Stimulated activated memory B cell treated with anti-CD40 and anti-IgM and Interleukin-4, amounts not matched to agents 10 μg/mL and 1 μg/mL and 100 μg/mL, for 72 hours (primary cell): ENCODE results near the gene ARFIP1.

Source experiments
- ATAC-seq: fragments of 150-1000 bp; cut with Tn5 transposase; 2 replicates; pipeline ENCODE4 v1.10.0; 2021
- H3K27ac Mint-ChIP-seq: one replicate; pipeline ENCODE4 v1.8.0; 2022; ENCODE audit warnings: mild to moderate bottlenecking, mixed read lengths
- H3K27me3 Mint-ChIP-seq: one replicate; pipeline ENCODE4 v1.8.0; 2022; ENCODE audit warnings: mixed read lengths
- H3K36me3 Mint-ChIP-seq: one replicate; pipeline ENCODE4 v1.8.0; 2022; ENCODE audit warnings: mixed read lengths
- H3K4me1 Mint-ChIP-seq: one replicate; pipeline ENCODE4 v1.8.0; 2022; ENCODE audit warnings: mixed read lengths
- H3K4me3 Mint-ChIP-seq: one replicate; pipeline ENCODE4 v1.8.0; 2022; ENCODE audit warnings: mild to moderate bottlenecking, moderate library complexity, mixed read lengths
- H3K9me3 Mint-ChIP-seq: one replicate; pipeline ENCODE4 v1.8.0; 2022; ENCODE audit warnings: mixed read lengths

ARFIP1 gene

DNA sequence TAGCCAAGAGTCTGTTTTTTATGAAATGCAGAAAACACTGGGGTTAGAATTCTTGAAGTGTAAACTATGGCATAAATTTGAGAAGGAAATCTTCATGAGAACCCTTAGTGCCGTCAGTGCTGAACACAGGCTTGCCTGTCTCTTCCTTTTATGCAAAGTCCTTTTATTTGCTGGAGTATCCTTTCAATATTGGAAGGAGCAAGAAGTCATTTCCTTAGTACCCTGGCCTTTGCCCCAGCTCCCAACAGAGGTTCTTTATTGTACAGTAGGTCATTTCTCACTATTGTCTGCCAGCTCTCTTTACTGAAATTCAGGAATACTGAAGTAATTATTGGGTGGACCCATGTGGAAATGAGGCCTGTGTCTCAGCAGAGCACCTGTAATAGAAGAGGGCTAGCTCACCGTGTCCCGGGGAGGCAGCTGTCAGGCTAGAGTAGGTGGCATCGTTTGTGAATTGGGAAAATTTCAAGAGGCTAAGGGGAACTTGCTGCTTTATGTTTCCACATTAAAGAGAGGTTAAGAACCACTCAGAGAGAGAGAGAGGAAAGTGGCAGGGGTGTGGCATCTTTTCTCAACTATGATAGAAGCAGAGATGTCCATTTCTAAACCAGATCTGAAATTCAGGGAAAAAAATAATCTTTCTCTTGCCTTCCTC is 165.0 kb downstream of the ARFIP1 start:
- H3K27me3 Mint-ChIP-seq, result peaks cover 19% of the 10 kb centered on the region
- no peaks in the 10 kb centered on the region for H3K9me3 Mint-ChIP-seq
- no peaks in the 10 kb centered on the region for H3K4me1 Mint-ChIP-seq
- H3K36me3 Mint-ChIP-seq, result peaks cover 10% of the 10 kb centered on the region
- no peak for ATAC-seq
- H3K4me3 Mint-ChIP-seq, result no peak overlapping the region
- H3K27ac Mint-ChIP-seq, result no peak overlapping the region

DNA sequence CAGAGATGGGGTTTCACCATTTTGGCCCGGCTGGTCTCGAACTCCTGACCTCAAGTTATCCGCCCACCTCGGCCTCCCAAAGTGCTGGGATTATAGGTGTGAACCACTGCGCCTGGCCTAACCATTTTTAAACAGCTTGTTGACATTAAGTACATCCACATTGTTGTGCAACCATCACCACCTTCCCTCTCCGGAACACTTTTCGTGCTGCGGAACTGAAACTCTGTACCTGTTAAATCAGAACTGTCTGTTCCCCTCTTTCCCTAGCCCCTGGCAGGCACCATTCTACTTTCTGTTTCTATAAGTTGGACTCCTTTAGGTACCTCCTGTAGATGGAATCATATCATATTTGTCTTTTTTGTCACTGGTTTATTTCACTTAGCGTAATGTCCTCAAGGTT is 165.9 kb downstream of the ARFIP1 start:
- no peak overlapping the region for H3K4me3 Mint-ChIP-seq
- H3K27ac Mint-ChIP-seq, result no peak overlapping the region
- H3K27me3 Mint-ChIP-seq, result peaks cover 27% of the 10 kb centered on the region
- no peak for ATAC-seq
- H3K9me3 Mint-ChIP-seq, result no peaks in the 10 kb centered on the region
- H3K36me3 Mint-ChIP-seq, result peaks cover 10% of the 10 kb centered on the region
- no peaks in the 10 kb centered on the region for H3K4me1 Mint-ChIP-seq

DNA sequence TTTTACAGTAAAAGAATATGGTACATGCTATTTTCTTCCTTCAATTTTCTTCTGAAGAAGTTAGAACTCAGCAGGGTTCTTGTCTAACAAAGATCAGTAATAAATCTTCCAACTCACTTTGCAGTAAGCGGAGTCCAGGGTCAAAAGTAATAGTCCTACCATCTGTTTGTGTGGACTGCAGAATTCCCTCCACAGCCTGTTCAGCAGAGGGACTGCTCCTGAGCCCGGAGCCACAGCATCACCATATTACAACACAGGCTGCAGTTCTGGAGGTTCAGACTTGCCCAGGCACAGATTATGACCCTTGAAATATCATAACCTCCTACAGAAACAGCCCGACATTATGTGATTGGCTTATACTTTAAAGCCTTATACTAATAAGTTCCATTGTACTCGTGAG is 166.7 kb downstream of the ARFIP1 start:
- H3K36me3 Mint-ChIP-seq, result peaks cover 10% of the 10 kb centered on the region
- H3K4me3 Mint-ChIP-seq, result no peak overlapping the region
- H3K4me1 Mint-ChIP-seq, result no peaks in the 10 kb centered on the region
- no peak overlapping the region for H3K27ac Mint-ChIP-seq
- no peak for ATAC-seq
- H3K9me3 Mint-ChIP-seq, result no peaks in the 10 kb centered on the region
- H3K27me3 Mint-ChIP-seq, result peaks cover 35% of the 10 kb centered on the region

DNA sequence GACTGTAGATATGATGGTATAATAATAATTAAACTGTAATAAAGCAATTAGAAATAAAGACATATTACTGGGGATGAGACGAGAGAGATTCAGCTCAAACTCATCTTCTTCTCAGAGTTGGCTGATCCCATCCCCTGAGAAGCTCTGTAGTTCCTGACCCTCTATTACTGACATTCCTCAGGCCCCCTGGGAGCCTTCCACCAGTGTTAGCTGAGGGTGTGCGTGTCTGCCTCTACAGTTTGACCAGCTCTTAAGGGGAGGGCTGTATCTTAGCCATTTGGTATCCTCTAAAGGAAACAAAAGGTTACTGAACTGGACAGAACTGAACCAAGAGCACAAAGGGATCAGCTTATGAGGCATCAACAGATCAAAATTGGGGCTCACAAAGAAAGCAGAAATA is 167.6 kb downstream of the ARFIP1 start:
- H3K9me3 Mint-ChIP-seq, result no peaks in the 10 kb centered on the region
- peaks cover 35% of the 10 kb centered on the region for H3K27me3 Mint-ChIP-seq
- ATAC-seq, result no peak
- no peak overlapping the region for H3K27ac Mint-ChIP-seq
- peaks cover 10% of the 10 kb centered on the region for H3K36me3 Mint-ChIP-seq
- H3K4me3 Mint-ChIP-seq, result no peak overlapping the region
- no peaks in the 10 kb centered on the region for H3K4me1 Mint-ChIP-seq

DNA sequence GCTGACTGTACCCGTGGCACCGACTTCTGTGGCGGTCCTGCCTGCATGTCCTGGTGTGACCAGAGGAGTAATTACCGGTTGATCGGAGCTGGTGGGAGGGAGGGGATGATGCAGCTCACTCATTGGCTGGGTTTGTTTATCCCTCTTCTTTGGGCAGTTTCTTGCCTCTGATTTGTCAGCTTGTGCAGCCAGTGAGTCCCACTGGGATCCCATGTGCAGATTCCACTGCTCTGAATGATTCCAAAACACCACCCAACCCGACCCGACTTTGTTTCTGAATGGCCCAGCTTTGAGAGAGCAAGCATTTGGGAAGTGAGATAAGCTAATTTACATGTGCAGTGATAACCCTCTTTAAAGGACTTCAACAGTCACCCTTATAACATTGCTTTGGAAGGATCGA is 170.2 kb downstream of the ARFIP1 start:
- H3K4me3 Mint-ChIP-seq, result no peak overlapping the region
- no peak for ATAC-seq
- H3K27me3 Mint-ChIP-seq, result peaks cover 35% of the 10 kb centered on the region
- H3K4me1 Mint-ChIP-seq, result no peaks in the 10 kb centered on the region
- H3K36me3 Mint-ChIP-seq, result peaks cover 10% of the 10 kb centered on the region
- H3K27ac Mint-ChIP-seq, result no peak overlapping the region
- no peaks in the 10 kb centered on the region for H3K9me3 Mint-ChIP-seq

DNA sequence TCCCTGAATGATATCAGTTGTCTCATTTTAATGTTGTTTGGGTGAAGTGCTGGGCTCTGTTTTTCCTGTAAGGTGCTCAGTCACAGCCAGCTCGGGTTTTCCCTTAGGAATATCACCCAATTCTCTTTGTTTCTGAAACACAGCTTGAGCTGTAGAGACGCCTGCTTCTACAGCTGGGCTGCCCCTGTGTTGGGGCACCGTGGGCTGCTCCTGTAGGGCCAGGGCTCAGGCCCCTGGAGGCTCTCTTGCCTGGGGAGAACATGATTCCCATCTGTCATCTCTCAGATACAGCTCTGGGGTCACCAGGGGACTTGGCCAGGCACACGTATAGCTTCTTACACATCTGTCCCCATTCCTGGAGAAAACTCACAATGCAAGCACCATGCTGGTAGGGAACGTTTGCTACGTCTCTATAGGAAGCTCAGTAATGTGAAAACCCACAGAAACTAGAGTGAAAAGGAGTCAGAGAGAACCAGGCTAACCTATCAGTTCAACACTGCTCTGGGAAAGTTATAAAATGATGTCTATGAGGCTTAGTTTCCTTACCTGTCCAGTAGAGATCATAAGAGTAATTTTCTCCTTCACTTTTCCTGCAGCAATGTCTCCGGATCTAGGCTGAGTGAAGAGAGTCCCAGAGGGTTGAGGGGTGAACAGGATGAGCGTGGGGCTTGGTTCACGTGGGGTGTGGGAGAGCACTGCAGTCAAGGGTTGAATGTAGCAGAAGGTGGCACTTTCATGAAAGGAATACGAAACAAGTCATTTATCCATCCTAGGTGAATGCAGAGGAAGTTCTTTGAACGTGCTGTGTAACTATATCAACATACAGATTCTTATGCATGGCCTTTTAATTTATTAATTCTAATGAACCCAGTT is 170.9 kb downstream of the ARFIP1 start:
- H3K4me1 Mint-ChIP-seq, result no peaks in the 10 kb centered on the region
- peaks cover 35% of the 10 kb centered on the region for H3K27me3 Mint-ChIP-seq
- H3K4me3 Mint-ChIP-seq, result no peak overlapping the region
- H3K9me3 Mint-ChIP-seq, result no peaks in the 10 kb centered on the region
- no peak for ATAC-seq
- peaks cover 10% of the 10 kb centered on the region for H3K36me3 Mint-ChIP-seq
- H3K27ac Mint-ChIP-seq, result no peak overlapping the region

DNA sequence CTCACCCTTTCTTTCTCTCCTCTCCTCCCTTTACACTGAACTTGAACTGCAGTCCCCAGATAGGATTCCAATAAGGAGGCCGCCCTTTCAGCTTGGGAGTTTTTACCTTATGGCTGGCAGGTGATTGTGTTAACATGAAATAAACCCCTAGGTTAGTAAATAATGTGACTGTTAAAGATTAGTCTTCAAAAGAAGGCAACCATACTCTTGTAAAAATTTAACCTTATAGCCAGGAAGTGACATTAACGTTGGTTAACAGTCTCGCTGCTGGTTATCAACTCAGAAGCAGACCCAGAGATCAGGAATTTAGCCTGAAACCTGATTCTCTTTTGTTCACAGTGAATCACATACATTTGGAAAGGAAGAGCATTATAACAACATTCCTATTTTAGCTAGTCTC is 171.6 kb downstream of the ARFIP1 start:
- Mint-ChIP-seq H3K27ac (no peak overlapping the region), H3K4me1 (no peaks in the 10 kb centered on the region), H3K36me3 (peaks cover 10% of the 10 kb centered on the region), H3K9me3 (no peaks in the 10 kb centered on the region), H3K4me3 (no peak overlapping the region), H3K27me3 (peaks cover 35% of the 10 kb centered on the region)
- no peak for ATAC-seq

DNA sequence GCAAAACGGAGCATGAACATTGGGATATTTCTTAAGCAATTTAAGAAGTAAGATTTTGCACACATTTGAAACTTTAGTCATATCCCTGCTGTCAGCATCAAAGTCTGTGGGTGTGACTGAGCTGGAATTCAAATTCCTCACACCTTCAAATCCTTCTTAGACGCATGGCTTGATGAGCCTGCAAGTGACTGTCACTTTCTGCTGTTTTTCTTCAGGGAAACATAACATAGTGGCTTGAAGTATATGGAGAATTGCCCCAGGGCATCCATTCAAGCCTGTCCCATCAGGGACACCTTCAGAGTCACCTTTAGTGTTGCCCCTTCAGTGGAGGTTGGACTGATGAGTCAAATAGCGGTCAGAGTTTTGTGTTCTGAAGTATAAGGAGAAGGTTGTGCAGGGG is 173.8 kb downstream of the ARFIP1 start:
- peaks cover 23% of the 10 kb centered on the region for H3K27me3 Mint-ChIP-seq
- no peaks in the 10 kb centered on the region for H3K9me3 Mint-ChIP-seq
- ATAC-seq, result no peak
- no peak overlapping the region for H3K27ac Mint-ChIP-seq
- peaks cover under 1% of the 10 kb centered on the region for H3K36me3 Mint-ChIP-seq
- no peak overlapping the region for H3K4me3 Mint-ChIP-seq
- H3K4me1 Mint-ChIP-seq, result peaks cover 17% of the 10 kb centered on the region

DNA sequence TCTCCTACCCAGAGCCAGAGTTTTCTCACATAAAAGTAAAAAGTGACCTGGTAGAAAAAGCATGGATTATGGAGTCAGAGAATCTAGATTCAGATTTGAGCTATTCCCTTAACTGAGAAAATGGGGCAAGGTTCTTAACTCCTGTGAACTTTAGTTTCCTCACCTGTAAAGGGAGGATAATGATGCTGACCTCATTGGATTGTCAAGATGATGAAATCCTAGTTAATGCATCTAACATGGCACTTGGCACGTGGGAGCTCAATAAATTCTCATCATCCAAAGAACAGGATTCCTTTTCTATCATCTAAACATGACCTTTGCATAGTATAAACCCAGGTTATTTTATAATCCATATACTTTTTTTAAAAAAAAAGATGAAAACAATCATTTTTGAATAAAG is 175.0 kb downstream of the ARFIP1 start:
- Mint-ChIP-seq H3K36me3 (no peaks in the 10 kb centered on the region), H3K27me3 (peaks cover 17% of the 10 kb centered on the region), H3K9me3 (no peaks in the 10 kb centered on the region), H3K27ac (no peak overlapping the region), H3K4me1 (peaks cover 17% of the 10 kb centered on the region), H3K4me3 (no peak overlapping the region)
- no peak for ATAC-seq

DNA sequence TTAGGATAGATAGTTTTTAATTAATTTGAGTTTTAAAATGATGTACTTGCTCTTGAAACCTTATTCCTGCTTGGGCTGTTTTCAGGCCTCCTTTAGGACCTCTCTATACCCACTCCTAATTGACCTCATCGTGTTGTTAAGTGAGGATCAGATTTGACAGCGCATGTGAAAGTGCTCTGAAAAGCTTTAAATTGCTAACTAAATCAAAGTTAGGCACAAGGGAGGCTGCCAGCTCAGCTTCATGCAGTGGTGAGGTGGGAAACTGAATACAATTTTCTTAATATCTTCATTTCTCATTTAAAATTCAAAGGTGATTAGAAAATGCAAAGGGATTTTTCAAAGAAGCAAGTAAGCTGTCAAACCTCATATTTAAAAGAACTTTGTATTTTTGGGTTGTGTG is 176.4 kb downstream of the ARFIP1 start:
- Mint-ChIP-seq H3K9me3 (no peaks in the 10 kb centered on the region), H3K4me3 (no peak overlapping the region), H3K4me1 (peaks cover 17% of the 10 kb centered on the region), H3K27me3 (peaks cover 3% of the 10 kb centered on the region), H3K27ac (no peak overlapping the region), H3K36me3 (no peaks in the 10 kb centered on the region)
- no peak for ATAC-seq

DNA sequence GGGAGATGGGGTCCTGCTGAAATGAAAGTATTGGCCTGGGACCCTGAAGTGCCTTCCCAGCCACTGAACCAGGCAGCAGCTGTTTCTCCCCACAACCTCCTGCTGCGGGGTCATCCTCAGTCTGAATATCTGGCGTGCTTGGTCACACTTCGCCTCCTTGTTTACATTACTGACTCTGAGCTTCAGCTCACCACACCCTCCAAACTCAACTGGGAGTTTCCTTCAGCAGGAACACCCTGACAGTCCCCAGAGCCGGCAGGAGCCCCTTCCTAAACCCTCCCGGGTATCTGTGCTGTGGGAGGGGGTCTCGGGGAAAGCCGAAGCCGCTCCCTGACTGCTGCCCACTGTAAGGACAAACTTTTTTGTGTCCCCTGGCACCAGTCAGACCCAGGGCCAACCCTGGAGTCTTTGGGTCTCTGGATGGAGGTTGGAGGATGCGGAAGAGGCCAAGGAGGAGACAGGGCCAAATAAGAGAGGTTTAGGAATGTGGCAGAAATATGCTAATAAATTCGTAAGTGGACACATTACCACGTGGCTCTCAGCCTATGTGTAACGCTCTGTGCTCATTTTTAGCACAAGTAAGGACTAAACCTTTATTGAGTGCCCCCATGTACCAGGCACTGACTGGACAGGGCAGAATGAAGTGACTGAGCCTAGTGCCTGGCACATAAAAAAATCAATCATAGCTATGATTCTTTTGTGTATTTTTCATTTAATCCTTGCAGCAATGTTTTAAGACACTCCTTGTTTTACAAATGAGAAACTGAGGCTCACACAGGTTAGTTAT is 177.1 kb downstream of the ARFIP1 start:
- H3K36me3 Mint-ChIP-seq, result no peaks in the 10 kb centered on the region
- peaks cover 17% of the 10 kb centered on the region for H3K4me1 Mint-ChIP-seq
- H3K27ac Mint-ChIP-seq, result no peak overlapping the region
- no peaks in the 10 kb centered on the region for H3K27me3 Mint-ChIP-seq
- H3K4me3 Mint-ChIP-seq, result no peak overlapping the region
- ATAC-seq, result no peak
- no peaks in the 10 kb centered on the region for H3K9me3 Mint-ChIP-seq

DNA sequence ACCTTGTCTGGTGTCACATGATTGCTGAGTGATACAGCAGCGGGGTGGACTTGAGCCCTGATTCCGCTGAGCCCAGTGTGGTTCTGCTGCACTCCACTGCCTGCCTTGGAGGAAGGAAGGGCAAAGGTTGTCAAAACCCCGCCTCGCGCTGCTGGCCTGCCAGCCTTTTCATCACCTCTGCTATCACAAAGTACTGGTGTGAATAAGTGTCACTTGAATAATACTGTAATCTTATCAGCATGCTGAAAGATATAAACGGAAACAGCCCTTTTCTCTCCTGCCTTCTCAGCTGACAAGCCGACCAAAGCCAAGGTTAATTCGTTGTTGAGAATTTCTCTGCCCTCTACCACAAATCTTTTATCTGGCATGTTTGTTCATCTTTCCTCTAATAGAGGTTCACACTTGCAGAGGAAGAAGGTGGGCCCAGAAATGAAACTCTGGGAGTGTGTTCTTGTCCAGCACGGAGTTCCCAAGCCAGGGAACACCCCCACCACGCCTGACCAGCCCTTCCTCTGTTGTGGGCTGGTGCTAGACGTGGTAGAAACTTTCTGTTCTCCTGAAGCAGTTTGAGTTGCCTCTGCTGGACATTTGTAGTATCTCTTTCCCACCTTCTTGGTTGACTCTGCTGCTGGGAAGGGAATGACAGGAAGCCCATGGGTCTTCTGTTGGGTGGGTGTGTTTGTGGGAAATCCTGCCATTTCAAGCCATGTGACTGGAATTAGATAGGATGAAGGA is 177.8 kb downstream of the ARFIP1 start:
- Mint-ChIP-seq H3K27me3 (no peaks in the 10 kb centered on the region), H3K36me3 (peaks cover 2% of the 10 kb centered on the region), H3K4me3 (no peak overlapping the region), H3K27ac (no peak overlapping the region), H3K4me1 (peaks cover 17% of the 10 kb centered on the region), H3K9me3 (no peaks in the 10 kb centered on the region)
- no peak for ATAC-seq

DNA sequence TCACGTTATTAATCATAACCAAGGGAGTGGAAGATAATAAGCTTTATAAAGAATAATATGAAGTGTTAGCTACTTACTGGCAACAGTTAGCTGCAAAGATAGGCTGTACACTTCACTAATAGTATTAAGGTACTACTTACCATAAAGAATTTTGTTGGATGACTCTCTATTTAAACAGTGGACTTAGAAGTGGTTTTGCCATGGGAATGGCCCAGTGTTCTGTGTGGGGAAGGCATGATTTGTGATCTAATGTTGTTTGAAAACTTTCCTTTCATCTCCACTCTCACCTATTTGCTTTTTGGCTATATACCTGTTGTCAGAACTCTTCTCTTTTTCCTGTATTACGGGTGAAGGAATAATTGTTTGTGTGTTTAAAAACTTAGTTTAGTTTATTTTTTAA is 179.3 kb downstream of the ARFIP1 start:
- no peaks in the 10 kb centered on the region for H3K27me3 Mint-ChIP-seq
- H3K36me3 Mint-ChIP-seq, result peaks cover 10% of the 10 kb centered on the region
- H3K9me3 Mint-ChIP-seq, result no peaks in the 10 kb centered on the region

DNA sequence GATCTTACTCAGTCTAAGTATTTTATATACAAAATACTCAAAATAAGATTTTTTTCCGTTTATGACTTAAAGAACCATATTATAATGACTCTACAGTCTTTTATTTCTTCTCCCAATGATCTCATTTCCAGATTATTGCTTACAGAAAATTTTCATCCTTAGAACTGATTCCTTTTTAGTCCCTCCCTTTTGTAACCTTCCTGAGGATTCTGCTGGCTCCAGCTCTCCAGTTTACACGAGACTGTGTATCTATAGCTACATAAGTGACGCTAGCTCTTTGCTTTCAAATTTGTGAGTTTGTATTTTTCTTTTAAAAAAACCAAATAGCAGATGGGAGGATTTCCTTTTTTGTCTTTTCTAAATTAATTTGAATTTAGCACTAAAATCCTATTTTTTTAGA is 180.3 kb downstream of the ARFIP1 start:
- Mint-ChIP-seq H3K27me3 (no peaks in the 10 kb centered on the region), H3K9me3 (no peaks in the 10 kb centered on the region), H3K4me1 (peaks cover 17% of the 10 kb centered on the region), H3K36me3 (peaks cover 10% of the 10 kb centered on the region), H3K4me3 (no peak overlapping the region), H3K27ac (no peak overlapping the region)
- no peak for ATAC-seq

More for the DNA sequence above, 179.3 kb downstream of the ARFIP1 start:
- Mint-ChIP-seq H3K27ac (no peak overlapping the region), H3K4me1 (peaks cover 17% of the 10 kb centered on the region), H3K4me3 (no peak overlapping the region)
- no peak for ATAC-seq
